OCI-LY3 (cell line): Measurements from ENCODE around the gene IRF2BP2.

Experiments used
- H2AFZ ChIP-seq: fragments of 200-600, 300-600 bp; shearing (Covaris generic); 2 replicates; pipeline ENCODE4 v1.6.0; 2014; ENCODE audit warnings: antibody characterized with exemption, low read depth, low read length
- H3K27ac ChIP-seq: fragments of 200-600, 300-600 bp; sonication (generic); 2 replicates; pipeline ENCODE4 v1.5.1; 2014; ENCODE audit warnings: mild to moderate bottlenecking, low read length, moderate library complexity, mixed read lengths
- H3K27me3 ChIP-seq: fragments of 200-600, 300-600 bp; sonication (generic); 2 replicates; pipeline ENCODE4 v1.6.1; 2014; ENCODE audit warnings: low read depth, low read length, mixed read lengths
- H3K36me3 ChIP-seq: fragments of 200-600, 300-600 bp; sonication (generic); replicated peaks from 2 replicates; pipeline ENCODE3; 2014; ENCODE audit warnings: low read depth, low read length, mixed read lengths
- H3K4me1 ChIP-seq: fragments of 300-600, 200-600 bp; sonication (generic); 2 replicates; pipeline ENCODE4 v1.6.1; 2014; ENCODE audit warnings: low read length, mixed read lengths
- H3K4me2 ChIP-seq: fragments of 200-600, 300-600 bp; sonication (generic); 2 replicates; pipeline ENCODE4 v1.6.1; 2014; ENCODE audit warnings: low read length, mixed read lengths
- H3K4me3 ChIP-seq: fragments of 300-600, 200-600 bp; sonication (generic); 2 replicates; pipeline ENCODE4 v1.5.1; 2014; ENCODE audit warnings: antibody characterized with exemption, mild to moderate bottlenecking, low read length, moderate library complexity
- H3K79me2 ChIP-seq: fragments of 300-600, 200-600 bp; shearing (Covaris generic); 2 replicates; pipeline ENCODE4 v1.6.1; 2014; ENCODE audit warnings: mild to moderate bottlenecking, low read length, mixed read lengths
- H3K9ac ChIP-seq: fragments of 300-600, 200-600 bp; shearing (Covaris generic); 2 replicates; pipeline ENCODE4 v1.6.0; 2014; ENCODE audit warnings: mild to moderate bottlenecking, low read length, moderate library complexity
- H3K9me3 ChIP-seq: fragments of 200-600, 300-600 bp; shearing (Covaris generic); 2 replicates; pipeline ENCODE4 v1.6.1; 2014; ENCODE audit warnings: low read length, mixed read lengths; ENCODE audit not compliant: insufficient read depth
- H4K20me1 ChIP-seq: fragments of 200-600, 300-600 bp; sonication (generic); 2 replicates; pipeline ENCODE4 v1.6.1; 2016; ENCODE audit warnings: low read length, mixed read lengths; ENCODE audit not compliant: insufficient read depth
- EZH2phosphoT487 ChIP-seq: fragments of 200-600 bp; shearing (Covaris generic); IDR thresholded peaks from 2 replicates; pipeline ENCODE4 v1.6.1; 2018; ENCODE audit warnings: antibody characterized with exemption, mixed run types, low read depth
- TF ChIP-seq, protein P1 (sequence below): fragments of 200-600, 300-600 bp; sonication (generic); IDR thresholded peaks from 2 replicates; pipeline ENCODE4 v1.5.1; 2014; ENCODE audit warnings: antibody characterized with exemption, low read length, low read depth

The IRF2BP2 gene

DNA sequence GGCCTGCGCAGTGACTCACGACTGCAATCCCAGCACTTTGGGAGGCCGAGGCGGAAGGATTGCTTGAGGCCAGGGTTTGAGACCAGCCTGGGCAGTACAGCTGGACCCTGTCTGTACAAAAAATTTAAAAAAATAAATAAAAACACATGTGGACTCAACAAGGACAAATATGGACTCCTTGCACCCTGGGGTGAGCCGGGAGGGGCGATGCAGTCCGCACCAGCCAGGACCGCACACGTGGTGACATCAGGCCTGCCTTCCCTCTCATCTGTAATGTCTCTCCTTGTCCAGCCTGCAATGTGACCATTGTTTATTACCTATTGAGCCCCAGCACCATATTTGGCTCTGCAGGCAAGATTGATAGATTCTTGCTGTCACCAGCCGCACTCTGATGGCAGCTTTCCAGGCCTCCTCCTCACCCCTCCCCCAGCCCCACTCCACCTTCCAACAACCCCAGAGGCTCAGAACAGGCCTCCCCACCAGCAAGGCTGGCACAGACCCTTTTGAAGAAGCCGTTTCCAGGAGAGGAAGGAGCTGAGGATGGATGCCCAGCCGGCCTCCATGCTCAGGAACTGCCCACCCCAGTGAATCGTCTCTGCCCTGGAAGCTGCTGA, 55.2 kb downstream of the IRF2BP2 start:
- Histone ChIP-seq H2AFZ (no peak overlapping the region), H3K4me1 (no peaks in the 10 kb centered on the region), H3K9ac (no peak overlapping the region), H3K79me2 (no peaks in the 10 kb centered on the region), H4K20me1 (no peaks in the 10 kb centered on the region), H3K9me3 (no peaks in the 10 kb centered on the region), H3K27me3 (peaks cover 11% of the 10 kb centered on the region; the same call in 1 of the 2 replicates), H3K27ac (no peak overlapping the region), H3K4me3 (no peak overlapping the region), H3K4me2 (no peak overlapping the region), H3K36me3 (no peaks in the 10 kb centered on the region)
- TF ChIP-seq EZH2phosphoT487, result no peak
- TF ChIP-seq, protein P1, sequence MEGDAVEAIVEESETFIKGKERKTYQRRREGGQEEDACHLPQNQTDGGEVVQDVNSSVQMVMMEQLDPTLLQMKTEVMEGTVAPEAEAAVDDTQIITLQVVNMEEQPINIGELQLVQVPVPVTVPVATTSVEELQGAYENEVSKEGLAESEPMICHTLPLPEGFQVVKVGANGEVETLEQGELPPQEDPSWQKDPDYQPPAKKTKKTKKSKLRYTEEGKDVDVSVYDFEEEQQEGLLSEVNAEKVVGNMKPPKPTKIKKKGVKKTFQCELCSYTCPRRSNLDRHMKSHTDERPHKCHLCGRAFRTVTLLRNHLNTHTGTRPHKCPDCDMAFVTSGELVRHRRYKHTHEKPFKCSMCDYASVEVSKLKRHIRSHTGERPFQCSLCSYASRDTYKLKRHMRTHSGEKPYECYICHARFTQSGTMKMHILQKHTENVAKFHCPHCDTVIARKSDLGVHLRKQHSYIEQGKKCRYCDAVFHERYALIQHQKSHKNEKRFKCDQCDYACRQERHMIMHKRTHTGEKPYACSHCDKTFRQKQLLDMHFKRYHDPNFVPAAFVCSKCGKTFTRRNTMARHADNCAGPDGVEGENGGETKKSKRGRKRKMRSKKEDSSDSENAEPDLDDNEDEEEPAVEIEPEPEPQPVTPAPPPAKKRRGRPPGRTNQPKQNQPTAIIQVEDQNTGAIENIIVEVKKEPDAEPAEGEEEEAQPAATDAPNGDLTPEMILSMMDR, result no peak
